ENCODE data around the gene TUSC2. TPM values are rescaled to one million over a fixed set of nuclear protein-coding genes. Genes with fewer than 3 reads are reported as not detected.
A peak's percentile ranks its signal among the peaks of the same experiment; 100 is the strongest.

The TUSC2 gene
- total and polyA plus RNA-seq, 10 of the 15 experiments (the other 5 are each of a cell fraction or from before 2014, with no cell fraction given), result 4.0 to 73.8 (median 34.3) TPM

DNA sequence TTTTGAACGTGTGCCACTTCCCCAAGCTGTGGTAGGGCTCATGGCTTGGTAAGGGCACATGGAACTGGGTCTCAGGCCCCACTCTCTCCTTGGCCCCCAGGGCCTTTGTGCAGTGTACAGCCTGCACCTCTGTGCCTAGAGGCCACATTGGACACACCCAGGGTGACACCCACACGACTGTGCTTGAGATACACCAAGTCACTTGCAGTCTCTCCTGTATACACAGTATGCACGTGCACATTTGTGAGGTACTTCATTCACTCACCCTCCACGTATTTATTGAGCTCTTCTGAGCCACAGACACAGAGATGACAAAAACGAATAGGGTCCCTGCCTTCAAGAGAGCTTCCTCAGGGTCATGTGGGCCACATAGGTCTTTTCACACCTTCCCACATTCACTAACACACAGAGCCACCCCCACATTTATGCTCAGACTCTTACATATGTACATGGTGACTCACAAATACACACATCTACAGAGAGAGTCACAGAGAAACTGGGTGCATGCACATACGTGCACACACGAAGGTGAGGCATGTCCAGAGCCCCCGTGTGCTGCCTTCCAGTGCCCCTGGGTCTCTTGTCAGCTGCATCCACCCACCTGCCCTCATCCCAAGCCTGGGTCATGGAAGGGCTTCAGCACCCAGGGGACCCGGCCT lies 41.1 kb upstream of the TUSC2 start:
- no peak for FAIRE-seq
- BruUV-seq (replicated peaks), result no TSS peak

GRCh38 chr3:50365842-50366220 lies 37.8 kb upstream of the TUSC2 start:
- H3K4me2 ChIP-seq (ENCODE audit: control insufficient read depth, insufficient read depth), result peak overlapping the region; percentile 100
- TF ChIP-seq SMARCA5 (IDR thresholded peaks at IDR 0.05), result no peak
- TF ChIP-seq POLR2AphosphoS2 (IDR thresholded peaks at IDR 0.05; ENCODE audit: low read depth, low read length), result no peak
- TF ChIP-seq TAF1 (IDR thresholded peaks at IDR 0.05; ENCODE audit: borderline replicate concordance, low read depth, low read length), result no peak
- TF ChIP-seq CHD4 (IDR thresholded peaks at IDR 0.05), result no peak
- no peak for TF ChIP-seq ZZZ3 (IDR thresholded peaks at IDR 0.05; ENCODE audit: control insufficient read depth, insufficient read length, low read depth)
- TF ChIP-seq, protein P1, sequence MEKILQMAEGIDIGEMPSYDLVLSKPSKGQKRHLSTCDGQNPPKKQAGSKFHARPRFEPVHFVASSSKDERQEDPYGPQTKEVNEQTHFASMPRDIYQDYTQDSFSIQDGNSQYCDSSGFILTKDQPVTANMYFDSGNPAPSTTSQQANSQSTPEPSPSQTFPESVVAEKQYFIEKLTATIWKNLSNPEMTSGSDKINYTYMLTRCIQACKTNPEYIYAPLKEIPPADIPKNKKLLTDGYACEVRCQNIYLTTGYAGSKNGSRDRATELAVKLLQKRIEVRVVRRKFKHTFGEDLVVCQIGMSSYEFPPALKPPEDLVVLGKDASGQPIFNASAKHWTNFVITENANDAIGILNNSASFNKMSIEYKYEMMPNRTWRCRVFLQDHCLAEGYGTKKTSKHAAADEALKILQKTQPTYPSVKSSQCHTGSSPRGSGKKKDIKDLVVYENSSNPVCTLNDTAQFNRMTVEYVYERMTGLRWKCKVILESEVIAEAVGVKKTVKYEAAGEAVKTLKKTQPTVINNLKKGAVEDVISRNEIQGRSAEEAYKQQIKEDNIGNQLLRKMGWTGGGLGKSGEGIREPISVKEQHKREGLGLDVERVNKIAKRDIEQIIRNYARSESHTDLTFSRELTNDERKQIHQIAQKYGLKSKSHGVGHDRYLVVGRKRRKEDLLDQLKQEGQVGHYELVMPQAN (conservative IDR thresholded peaks at IDR 0.05), result no peak
- no peak for TF ChIP-seq YY1 (IDR thresholded peaks at IDR 0.05; ENCODE audit: low read depth, low read length)
- no peak for TF ChIP-seq NR2C2 (IDR thresholded peaks at IDR 0.05; ENCODE audit: borderline replicate concordance, control insufficient read depth, insufficient read length, low read depth)
- no peak for TF ChIP-seq RAD51 (IDR thresholded peaks at IDR 0.05)
- no peak for TF ChIP-seq ATF3 (IDR thresholded peaks at IDR 0.05; ENCODE audit: borderline replicate concordance, extremely low read depth, low read depth, low read length)
- TF ChIP-seq DPF2 (IDR thresholded peaks at IDR 0.05), result no peak
- CTCF ChIA-PET, result interaction anchor here (1.4 kb wide), 1 partner anchor 15 kb away, joined by 4 read pairs; the partner anchor contains the start of genes CYB561D2 and NPRL2
- no peak for FAIRE-seq
- DNase-seq (ENCODE audit: low read depth, low spot score), result no peak
- no peaks in the 10 kb centered on the region for H4K20me1 ChIP-seq (ENCODE audit: control insufficient read depth, insufficient read depth)
- H3K4me3 ChIP-seq, result peak overlapping the region; percentile 70; the same call in 1 of the 2 replicates
- H3K79me2 ChIP-seq (ENCODE audit: control insufficient read depth, insufficient read depth, low read length), result no peaks in the 10 kb centered on the region
- no peak for ATAC-seq
- no TSS peak for BruUV-seq (replicated peaks)
- peaks cover 5% of the 10 kb centered on the region; the same call in 1 of the 2 replicates for H3K4me1 ChIP-seq (ENCODE audit: control insufficient read depth, insufficient read depth, low read length)
- H3K9me3 ChIP-seq (replicated peaks; ENCODE audit: control insufficient read depth, insufficient read depth, low read length), result no peaks in the 10 kb centered on the region
- WGBS (ENCODE audit: insufficient coverage, insufficient replicate concordance, low lambda C conversion rate, missing lambda C conversion rate), result 50% methylated on average over 5 of the region's 5 CpGs
- peak overlapping the region; percentile 89; the same call in 1 of the 2 replicates for H2AFZ ChIP-seq (ENCODE audit: control insufficient read depth, low read depth, low read length)
- no peaks in the 10 kb centered on the region; a peak in 2 of 4 replicates for H3K27me3 ChIP-seq (replicated peaks in 1 of 2; ENCODE audit: control insufficient read depth in 2 of 2, insufficient read depth in 2 of 2, low read length in 1 of 2)
- intact Hi-C loops (cut with micrococcal nuclease; ENCODE audit: unreplicated experiment) (no loop called here), in situ Hi-C loops (cut with MboI) (no loop called here)
- peak overlapping the region; percentile 20; the same call in 1 of the 2 replicates for H3K9ac ChIP-seq (ENCODE audit: control insufficient read depth, insufficient read depth, low read length)
- RAD21 ChIA-PET (ENCODE audit: unreplicated experiment), result no interaction called here
- H3K36me3 ChIP-seq (ENCODE audit: control insufficient read depth in 2 of 2, insufficient read depth in 2 of 2, low read length in 1 of 2), result no peaks in the 10 kb centered on the region
- SMC1A ChIA-PET (ENCODE audit: uncharacterized antibody, unreplicated experiment), result no interaction called here
- no peak overlapping the region for H3K27ac ChIP-seq (ENCODE audit: control insufficient read depth, insufficient read depth)
- POLR2A ChIA-PET, result interaction anchor here (0.6 to 1.1 kb wide), 2 partner anchors 9 to 17 kb away, joined by 3 read pairs; no protein-coding TSS in a partner anchor

More for the DNA sequence above, 41.1 kb upstream of the TUSC2 start:
- TF ChIP-seq CREB1 (IDR thresholded peaks at IDR 0.05; ENCODE audit: low read depth) (no peak), POLR2AphosphoS2 (IDR thresholded peaks at IDR 0.05; ENCODE audit: low read depth, low read length) (no peak), BHLHE40 (IDR thresholded peaks at IDR 0.05; ENCODE audit: borderline replicate concordance in 1 of 2, low read depth in 2 of 2, low read length in 1 of 2) (peak in 1 of 2 experiments; percentile 27; a peak in 1 of 4 replicates), POLR2AphosphoS5 (IDR thresholded peaks at IDR 0.05; ENCODE audit: low read length) (no peak)
- H3K9me3 ChIP-seq (replicated peaks; ENCODE audit: control insufficient read depth, insufficient read depth, low read length), result no peaks in the 10 kb centered on the region
- ChIA-PET SMC1A (ENCODE audit: uncharacterized antibody, unreplicated experiment) (no interaction called here), POLR2A (interaction anchor here (0.6 kb wide), 1 partner anchor 16 kb away, joined by 4 read pairs; no protein-coding TSS in a partner anchor), CTCF (no interaction called here), RAD21 (ENCODE audit: unreplicated experiment) (no interaction called here)
- no peak for DNase-seq (ENCODE audit: low read depth, low spot score)
- H4K20me1 ChIP-seq (ENCODE audit: control insufficient read depth, insufficient read depth), result no peaks in the 10 kb centered on the region
- no peak overlapping the region for H3K9ac ChIP-seq (ENCODE audit: control insufficient read depth, insufficient read depth, low read length)
- WGBS (ENCODE audit: insufficient coverage, insufficient replicate concordance, low lambda C conversion rate, missing lambda C conversion rate), result 15% methylated on average over 9 of the region's 9 CpGs
- intact Hi-C loops (cut with micrococcal nuclease; ENCODE audit: unreplicated experiment), result no loop called here
- H2AFZ ChIP-seq (ENCODE audit: control insufficient read depth, low read depth, low read length), result no peak overlapping the region
- in situ Hi-C loops (cut with MboI), result no loop called here
- H3K27ac ChIP-seq (ENCODE audit: control insufficient read depth, insufficient read depth), result no peak overlapping the region
- ATAC-seq, result no peak
- H3K79me2 ChIP-seq (ENCODE audit: control insufficient read depth, insufficient read depth, low read length), result no peaks in the 10 kb centered on the region
- H3K27me3 ChIP-seq (replicated peaks in 1 of 2; ENCODE audit: control insufficient read depth in 2 of 2, insufficient read depth in 2 of 2, low read length in 1 of 2), result no peaks in the 10 kb centered on the region; a peak in 3 of 4 replicates
- no peak overlapping the region for H3K4me3 ChIP-seq
- H3K4me2 ChIP-seq (ENCODE audit: control insufficient read depth, insufficient read depth), result no peak overlapping the region
- H3K36me3 ChIP-seq (ENCODE audit: control insufficient read depth in 2 of 2, insufficient read depth in 2 of 2, low read length in 1 of 2), result no peaks in the 10 kb centered on the region
- peaks cover 5% of the 10 kb centered on the region; the same call in 1 of the 2 replicates for H3K4me1 ChIP-seq (ENCODE audit: control insufficient read depth, insufficient read depth, low read length)
